Islet precursor cell (in vitro differentiated cells): ENCODE results near the gene MBOAT2.

Source experiments
- DNase-seq: peaks from one replicate; pipeline ENCODE4 v3.0.0-alpha.2; 2018

Gene MBOAT2

DNA sequence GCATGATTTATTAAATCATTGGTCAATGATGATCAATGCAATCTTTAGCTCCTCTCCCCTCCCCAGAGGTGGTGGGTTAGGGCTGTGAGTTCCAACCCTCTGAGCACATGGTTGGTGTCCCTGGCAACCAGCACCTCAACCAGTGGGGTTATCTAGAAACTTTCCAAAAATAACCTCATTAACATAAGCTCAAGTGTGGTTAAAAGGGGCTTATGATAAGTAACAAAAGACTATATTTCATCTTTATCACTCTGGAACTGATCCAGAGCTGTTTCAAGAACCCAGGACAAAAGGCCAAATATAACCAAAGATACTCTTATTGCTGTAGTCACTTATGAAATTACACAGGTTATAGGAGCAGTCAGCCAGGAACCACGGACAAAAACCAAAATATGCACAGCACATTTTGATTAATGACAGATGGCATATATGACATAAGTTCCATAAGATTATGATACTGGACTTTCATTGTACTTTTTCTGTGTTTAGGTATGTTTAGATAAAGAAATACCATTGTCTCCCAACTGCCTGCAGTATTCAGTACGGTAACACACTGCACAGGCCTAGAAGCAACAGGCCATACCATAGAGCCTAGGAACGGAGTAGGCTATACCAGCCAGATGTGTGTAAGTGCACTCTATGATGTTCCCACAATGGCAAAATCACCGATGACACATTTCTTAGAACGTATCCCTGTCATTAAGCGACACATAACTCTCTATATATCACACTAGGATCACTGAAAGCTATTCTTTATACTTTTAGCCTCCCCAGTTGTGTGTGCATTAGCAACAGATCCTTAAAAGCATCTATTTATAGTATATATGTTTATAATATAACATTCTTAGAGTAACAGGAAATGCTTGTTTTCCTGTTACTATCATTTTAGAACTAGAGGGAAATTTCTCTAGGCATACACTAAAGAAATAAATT is 197.9 kb downstream of the MBOAT2 start:
- DNase-seq: no peak

DNA sequence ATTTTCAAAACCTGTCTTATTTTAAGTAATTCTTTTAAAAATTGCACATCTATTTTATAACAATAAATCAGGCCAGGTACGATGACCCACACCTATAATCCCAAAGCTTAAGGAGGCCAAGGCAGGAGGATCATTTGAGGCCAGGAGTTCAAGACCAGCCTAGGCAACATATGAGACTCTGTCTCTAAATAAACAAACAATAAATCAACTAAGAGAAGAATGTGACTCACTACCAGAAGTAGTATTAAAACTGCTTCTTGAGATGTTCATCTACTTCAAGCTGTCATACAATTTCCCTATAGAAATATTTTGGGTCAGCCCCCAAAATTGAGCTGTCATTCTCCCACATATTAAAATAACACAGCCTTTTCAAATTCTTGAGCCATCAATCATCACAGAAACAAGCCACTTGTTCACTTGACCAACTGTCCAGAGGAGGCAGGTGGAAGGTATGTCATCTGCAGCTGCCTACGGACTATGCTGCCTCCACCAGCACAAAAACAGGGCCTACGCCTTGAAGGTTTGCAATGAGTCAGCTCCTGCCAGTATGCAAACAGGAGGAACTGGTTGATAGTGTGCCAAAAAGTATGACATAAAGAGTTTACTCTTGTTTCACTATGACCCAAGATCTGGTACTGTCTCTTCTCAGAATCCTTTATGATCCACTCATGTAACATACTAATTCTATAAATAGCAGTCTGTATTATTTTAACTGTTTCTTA is 199.7 kb downstream of the MBOAT2 start:
- peak; percentile 89 for DNase-seq

DNA sequence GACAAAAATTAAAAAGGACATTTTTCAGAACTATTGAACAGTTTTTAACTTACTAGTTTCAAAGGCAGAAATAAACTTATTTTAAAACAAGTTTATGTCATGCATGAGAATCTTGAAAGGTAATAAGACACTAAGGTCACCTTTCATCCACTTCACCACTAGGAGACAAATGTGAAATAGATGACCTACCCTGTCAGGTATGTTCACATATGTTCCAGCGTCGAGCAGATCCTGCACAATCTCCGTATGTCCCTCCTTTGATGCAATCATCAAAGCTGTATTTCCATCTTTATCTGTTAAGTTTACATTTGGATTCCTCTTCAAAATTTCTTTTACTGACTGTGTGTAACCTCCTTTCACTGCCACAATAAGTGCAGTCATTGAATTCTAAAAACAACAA is 200.7 kb downstream of the MBOAT2 start:
- DNase-seq: no peak
